HG03045 (cell line): ENCODE measurements around the gene C10orf143.
"Not testable (repeated sequence)": the region's sequence is repeated elsewhere in the genome, so short reads cannot be mapped to it uniquely, and the experiment has no call there.

ENCODE experiments used
- ATAC-seq: cut with Tn5 transposase; IDR thresholded peaks from one replicate; pipeline ENCODE4 v1.9.1; 2021; ENCODE audit warnings: mild to moderate bottlenecking, moderate library complexity; ENCODE audit not compliant: unreplicated experiment

The C10orf143 gene

GRCh38 chr10:130037169-130037661, 73.4 kb downstream of the C10orf143 start:
- no peak for ATAC-seq

- ATAC-seq, result no peak
Observed at GRCh38 chr10:130036296-130037065, 74.1 kb downstream of the C10orf143 start.

- ATAC-seq, result no peak
Observed at GRCh38 chr10:130029209-130029608, 81.4 kb downstream of the C10orf143 start.

GRCh38 chr10:130028465-130028819, 82.2 kb downstream of the C10orf143 start:
- ATAC-seq, result no peak

- ATAC-seq, result no peak
Observed at GRCh38 chr10:130027716-130028464, 82.7 kb downstream of the C10orf143 start.

- ATAC-seq, result no peak
Observed at GRCh38 chr10:130026670-130027456, 83.8 kb downstream of the C10orf143 start.

GRCh38 chr10:130025811-130026485, 84.7 kb downstream of the C10orf143 start:
- ATAC-seq, result no peak

GRCh38 chr10:130025326-130025725, 85.3 kb downstream of the C10orf143 start:
- no peak for ATAC-seq

- ATAC-seq, result no peak
Observed at GRCh38 chr10:130024779-130025325, 85.8 kb downstream of the C10orf143 start.

GRCh38 chr10:130024326-130024725, 86.3 kb downstream of the C10orf143 start:
- ATAC-seq, result not testable (repeated sequence)

- no peak for ATAC-seq
Observed at GRCh38 chr10:130023454-130024230, 87.0 kb downstream of the C10orf143 start.

GRCh38 chr10:130022511-130023299, 87.9 kb downstream of the C10orf143 start:
- no peak for ATAC-seq

- ATAC-seq, result no peak
Observed at GRCh38 chr10:130022086-130022485, 88.5 kb downstream of the C10orf143 start.

- ATAC-seq, result no peak
Observed at GRCh38 chr10:130021383-130021950, 89.2 kb downstream of the C10orf143 start.

GRCh38 chr10:130020651-130021382, 89.8 kb downstream of the C10orf143 start:
- no peak for ATAC-seq

GRCh38 chr10:130018730-130019185, 91.9 kb downstream of the C10orf143 start:
- ATAC-seq, result no peak

GRCh38 chr10:130018265-130018664, 92.4 kb downstream of the C10orf143 start:
- no peak for ATAC-seq

- no peak for ATAC-seq
Observed at GRCh38 chr10:130017631-130018022, 93.0 kb downstream of the C10orf143 start.
